HG03342 (cell line): ENCODE data around the gene GPR158.
"Not testable (repeated sequence)": the region's sequence is repeated elsewhere in the genome, so short reads cannot be mapped to it uniquely, and the experiment has no call there.

Source experiments
- ATAC-seq: cut with Tn5 transposase; IDR thresholded peaks from one replicate; pipeline ENCODE4 v1.9.1; 2021; ENCODE audit warnings: mild to moderate bottlenecking, moderate library complexity; ENCODE audit not compliant: unreplicated experiment

Gene GPR158, protein sequence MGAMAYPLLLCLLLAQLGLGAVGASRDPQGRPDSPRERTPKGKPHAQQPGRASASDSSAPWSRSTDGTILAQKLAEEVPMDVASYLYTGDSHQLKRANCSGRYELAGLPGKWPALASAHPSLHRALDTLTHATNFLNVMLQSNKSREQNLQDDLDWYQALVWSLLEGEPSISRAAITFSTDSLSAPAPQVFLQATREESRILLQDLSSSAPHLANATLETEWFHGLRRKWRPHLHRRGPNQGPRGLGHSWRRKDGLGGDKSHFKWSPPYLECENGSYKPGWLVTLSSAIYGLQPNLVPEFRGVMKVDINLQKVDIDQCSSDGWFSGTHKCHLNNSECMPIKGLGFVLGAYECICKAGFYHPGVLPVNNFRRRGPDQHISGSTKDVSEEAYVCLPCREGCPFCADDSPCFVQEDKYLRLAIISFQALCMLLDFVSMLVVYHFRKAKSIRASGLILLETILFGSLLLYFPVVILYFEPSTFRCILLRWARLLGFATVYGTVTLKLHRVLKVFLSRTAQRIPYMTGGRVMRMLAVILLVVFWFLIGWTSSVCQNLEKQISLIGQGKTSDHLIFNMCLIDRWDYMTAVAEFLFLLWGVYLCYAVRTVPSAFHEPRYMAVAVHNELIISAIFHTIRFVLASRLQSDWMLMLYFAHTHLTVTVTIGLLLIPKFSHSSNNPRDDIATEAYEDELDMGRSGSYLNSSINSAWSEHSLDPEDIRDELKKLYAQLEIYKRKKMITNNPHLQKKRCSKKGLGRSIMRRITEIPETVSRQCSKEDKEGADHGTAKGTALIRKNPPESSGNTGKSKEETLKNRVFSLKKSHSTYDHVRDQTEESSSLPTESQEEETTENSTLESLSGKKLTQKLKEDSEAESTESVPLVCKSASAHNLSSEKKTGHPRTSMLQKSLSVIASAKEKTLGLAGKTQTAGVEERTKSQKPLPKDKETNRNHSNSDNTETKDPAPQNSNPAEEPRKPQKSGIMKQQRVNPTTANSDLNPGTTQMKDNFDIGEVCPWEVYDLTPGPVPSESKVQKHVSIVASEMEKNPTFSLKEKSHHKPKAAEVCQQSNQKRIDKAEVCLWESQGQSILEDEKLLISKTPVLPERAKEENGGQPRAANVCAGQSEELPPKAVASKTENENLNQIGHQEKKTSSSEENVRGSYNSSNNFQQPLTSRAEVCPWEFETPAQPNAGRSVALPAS (N-terminal part only)

DNA sequence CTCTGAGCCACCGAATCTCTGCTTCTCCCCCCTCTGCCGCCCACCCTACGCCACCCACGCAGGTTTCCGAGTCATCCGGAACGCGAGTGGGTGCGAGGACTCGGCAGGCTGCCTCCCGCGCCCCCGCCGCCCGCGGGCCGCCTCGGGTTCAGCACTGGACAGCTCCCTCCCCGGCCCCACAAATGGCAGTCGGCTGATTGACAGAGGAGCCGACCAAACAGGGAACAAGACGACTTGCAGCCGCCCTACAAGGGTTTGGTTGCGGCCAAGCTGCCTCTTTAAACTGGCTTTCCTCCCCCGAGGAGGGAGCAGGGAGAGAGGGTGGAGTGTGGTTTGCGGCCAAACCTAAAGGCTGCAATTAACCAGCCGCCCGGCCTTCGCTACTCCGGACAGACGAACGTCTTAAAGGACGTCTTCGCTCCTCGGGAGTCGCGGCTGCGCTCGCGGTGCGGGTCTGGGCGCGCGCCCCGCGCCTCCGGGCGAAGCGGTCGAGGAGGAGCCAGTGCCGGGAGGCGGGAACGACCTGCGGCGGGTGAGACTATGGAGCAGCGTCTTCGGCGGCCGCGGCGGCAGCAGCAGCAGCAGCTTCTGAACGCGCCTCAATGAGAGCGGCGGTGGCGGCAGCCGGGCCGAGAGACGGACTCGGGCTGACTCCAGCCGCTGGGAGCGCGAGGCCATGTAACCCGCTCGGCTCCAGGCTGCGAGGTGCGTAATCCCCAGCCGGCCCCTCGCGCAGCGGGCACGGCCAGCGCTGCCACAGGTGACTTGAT is at the start of gene GPR158:
GPR158 (plus strand) TSS at position 541 of the 770 bp plus-strand sequence. CDS start 420 bp downstream, outside the sequence.
- ATAC-seq: peak; percentile 67

DNA sequence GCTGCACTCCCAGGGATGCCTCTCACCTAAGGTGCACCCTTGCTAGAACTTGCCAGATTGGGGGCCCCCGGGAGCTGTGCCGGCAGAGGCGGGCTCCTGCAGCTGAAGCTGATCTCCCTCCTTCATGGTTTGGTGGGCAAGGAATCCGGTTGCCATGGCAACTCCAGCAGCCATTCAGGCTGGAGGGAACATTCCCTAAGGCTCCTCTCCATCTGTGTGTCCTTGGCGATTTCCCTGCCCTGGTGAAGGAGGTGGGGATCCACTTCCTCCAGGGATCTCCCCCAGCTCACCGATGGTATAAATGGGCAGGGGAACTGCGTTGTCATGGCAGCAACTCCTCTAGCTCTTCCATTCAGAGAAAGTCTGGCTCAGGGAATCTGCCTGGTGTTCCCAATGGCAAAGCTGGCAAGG is 49.6 kb upstream of the GPR158 start:
- ATAC-seq: no peak

DNA sequence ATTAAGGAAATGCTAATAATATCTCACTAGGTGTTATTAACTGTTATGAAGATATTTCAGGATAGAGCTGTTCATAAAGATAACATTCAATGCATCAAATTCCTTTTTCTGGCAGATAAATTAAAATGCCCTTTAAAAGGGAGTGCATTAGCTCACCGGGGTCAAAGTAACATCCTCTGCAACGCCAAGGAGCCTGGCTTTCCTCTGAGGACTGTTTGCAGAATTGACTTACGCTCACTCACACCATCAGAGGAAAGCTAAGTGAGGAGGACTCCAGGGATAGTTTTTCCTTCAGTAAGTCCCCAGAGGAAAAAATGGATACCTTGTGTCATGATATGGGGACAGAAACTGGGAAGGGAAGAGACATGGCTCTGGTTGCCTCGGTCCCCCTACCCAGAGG is 45.2 kb upstream of the GPR158 start:
- no peak for ATAC-seq

DNA sequence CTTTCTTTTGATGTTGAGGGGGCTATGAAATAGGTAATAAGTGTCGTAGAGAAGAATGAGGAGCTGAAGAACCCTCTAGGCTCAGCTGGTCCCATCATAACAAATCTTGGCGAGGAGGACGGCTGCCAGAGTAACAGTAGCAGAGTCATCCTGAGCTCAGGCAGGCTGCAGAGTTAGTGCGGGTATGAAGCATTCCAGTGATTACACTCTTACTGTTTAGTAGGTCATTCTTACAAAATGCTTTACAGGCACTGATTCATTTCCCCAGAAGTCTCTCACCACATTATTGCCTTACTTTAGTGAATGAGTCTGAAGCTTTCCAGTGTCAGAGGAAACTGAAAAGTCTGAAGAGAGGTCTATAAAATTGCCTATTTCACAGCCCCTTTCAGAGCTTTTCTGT is 43.9 kb upstream of the GPR158 start:
- ATAC-seq: no peak

DNA sequence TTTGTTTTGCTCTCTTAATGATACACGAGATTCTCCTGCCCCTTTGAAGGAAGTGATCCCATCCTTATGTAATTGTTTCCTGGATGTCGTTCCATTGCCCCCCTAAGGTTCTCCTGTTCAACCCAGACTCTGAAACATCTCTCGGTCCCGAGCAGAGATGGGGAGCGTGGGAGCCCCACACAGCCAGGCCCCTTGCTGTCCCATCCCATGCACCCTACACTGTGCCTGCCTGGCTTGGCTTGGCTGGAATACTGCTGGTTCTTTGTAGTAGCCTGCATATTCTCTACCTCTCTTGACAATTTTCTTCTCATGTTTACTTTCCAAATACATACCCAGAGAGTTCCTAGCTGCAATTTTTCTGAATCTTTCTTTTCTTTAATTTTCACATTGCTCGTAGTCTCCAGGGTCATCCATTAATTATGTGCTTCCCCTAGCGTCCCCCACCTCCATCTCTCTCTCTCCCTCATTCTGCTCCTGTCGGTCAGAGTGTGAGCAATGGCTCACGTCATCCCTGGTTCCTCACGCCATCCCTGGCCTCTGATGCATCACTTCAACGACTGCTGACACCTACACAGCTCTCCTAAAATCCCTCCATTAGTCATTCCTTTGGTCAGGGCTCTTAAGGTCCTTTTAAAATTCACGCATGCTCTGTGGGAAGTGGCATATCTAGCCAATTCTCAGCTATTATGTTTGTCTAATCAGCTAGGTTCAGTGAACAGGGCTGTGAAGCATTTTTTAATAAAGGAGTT is 32.5 kb upstream of the GPR158 start:
- no peak for ATAC-seq

DNA sequence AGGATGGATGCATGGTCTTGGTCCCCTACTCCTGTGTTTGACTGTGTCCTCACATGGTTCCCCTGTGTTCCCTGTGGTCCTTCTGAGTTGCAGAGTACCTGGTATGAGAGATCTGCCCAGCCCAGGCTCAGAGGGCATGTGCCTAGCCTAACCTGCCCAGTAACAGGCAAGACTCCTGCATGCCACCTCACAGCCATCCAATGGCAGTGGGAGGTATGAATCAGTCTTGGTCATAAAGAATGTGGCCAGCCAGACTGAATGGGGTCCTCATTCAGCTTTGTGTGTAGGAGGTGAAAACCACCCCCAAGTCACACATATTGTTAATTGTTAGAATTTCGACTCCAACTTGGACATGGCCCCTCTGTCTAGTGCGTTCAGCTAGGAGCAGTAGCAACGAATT is 17.2 kb upstream of the GPR158 start:
- ATAC-seq: no peak

DNA sequence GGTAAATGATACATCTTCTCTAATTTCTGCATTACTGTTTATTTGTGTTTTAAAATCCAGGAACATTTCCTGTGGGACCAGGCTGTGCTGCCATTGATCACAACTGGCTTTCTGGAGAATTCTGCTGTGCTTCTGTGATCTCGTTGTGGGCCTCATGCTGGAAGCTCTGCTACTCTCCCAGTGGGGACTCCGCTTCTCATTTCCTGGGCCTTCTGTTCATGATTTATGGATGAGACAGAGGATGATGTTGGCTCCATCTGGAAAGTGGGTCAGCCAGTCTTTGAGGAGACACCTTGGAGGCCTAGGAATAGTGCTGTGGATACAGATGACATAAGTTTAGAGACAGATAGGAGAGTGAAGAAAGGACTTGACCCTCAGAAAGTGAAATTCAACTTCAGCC is 15.2 kb upstream of the GPR158 start:
- no peak for ATAC-seq

DNA sequence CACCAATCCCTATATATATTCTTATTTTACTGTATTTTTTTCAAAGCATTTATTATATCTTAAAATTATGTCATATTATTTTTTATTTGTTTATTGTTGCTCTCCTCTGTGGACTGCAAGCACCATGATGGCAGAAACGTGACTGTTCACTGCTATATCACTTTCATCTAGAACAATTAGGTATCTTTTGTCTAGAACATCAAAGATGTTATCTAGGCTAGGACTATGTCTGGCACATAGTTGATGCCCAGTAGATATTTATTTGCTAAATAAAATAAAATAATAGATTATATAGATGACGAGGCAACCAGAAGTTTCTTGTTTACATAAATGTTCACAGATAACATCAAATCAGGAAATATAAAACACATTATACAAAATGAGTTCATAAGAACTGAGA is 12.4 kb upstream of the GPR158 start:
- ATAC-seq: no peak

DNA sequence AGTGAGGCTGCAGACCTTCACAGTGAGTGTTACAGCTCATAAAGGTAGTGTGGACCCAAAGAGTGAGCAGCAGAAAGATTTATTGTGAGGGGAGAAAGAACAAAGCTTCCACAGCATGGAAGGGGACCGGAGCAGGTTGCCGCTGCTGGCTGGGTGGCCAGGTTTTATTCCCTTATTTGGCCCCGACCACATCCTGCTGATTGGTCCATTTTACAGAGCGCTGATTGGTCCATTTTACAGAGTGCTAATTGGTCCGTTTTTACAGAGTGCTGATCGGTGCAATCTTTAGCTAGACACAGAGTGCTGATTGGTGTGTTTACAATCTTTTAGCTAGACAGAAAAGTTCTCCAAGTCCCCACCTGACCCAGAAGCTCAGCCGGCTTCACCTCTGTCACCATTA is 11.3 kb upstream of the GPR158 start:
- ATAC-seq: not testable (repeated sequence)

DNA sequence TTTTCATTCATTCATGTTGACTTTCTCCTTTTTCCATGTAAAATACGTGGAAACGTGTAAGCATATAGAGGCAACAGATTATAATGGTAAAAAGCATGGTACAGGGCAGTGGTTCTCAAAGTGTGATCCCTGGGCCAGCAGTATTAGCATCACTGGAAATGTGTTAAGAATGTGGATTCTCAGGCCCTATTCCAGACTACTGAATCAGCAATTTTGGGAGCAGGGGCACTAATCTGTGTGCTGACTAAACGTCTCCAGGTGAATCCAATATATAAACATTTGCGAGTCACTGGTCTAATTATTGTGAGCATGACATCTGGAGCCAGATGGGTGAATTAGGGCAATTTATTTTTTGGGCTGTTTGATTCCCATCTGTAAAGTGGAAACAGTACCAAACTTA is 5.1 kb upstream of the GPR158 start:
- ATAC-seq: no peak

DNA sequence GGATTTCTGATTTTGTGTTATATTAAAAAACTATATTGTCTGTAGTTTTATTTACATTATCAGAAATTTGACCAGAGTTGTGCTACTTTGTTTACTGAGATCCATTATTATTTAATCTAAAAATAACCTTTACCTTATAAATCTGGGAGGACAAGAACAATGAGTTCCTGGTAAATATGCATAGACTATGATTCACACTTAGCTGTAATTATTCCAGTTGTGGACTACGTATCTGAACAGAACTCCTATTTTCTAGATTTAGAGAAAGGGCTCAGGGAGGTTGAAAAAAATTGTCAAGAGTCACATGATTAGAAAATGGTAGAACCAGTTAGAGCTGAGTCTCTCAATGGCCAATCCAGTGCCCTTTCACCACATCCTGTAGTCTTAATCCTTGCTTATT is 4.2 kb upstream of the GPR158 start:
- no peak for ATAC-seq

DNA sequence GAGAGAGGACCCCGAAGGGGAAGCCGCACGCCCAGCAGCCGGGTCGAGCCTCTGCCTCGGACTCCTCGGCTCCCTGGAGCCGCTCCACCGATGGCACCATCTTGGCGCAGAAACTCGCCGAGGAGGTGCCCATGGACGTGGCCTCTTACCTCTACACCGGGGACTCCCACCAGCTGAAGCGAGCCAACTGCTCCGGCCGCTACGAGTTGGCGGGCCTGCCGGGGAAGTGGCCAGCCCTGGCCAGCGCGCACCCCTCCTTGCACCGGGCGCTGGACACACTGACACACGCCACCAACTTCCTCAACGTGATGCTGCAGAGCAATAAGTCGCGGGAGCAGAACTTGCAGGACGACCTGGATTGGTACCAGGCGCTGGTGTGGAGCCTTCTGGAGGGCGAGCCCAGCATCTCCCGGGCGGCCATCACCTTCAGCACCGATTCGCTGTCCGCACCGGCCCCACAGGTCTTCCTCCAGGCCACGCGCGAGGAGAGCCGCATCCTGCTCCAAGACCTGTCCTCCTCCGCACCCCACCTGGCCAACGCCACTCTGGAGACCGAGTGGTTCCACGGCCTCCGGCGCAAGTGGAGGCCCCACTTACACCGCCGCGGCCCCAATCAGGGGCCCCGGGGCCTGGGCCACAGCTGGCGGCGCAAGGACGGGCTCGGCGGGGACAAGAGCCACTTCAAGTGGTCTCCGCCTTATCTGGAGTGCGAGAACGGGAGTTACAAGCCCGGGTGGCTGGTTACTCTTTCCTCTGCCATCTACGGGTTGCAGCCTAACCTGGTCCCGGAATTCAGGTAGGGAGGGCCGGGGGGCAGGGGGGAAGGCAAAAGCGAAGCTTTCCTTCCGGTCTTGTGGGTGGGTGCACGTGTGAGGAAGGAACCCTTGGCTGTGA is 973 bp downstream of the GPR158 start:
- ATAC-seq: no peak

DNA sequence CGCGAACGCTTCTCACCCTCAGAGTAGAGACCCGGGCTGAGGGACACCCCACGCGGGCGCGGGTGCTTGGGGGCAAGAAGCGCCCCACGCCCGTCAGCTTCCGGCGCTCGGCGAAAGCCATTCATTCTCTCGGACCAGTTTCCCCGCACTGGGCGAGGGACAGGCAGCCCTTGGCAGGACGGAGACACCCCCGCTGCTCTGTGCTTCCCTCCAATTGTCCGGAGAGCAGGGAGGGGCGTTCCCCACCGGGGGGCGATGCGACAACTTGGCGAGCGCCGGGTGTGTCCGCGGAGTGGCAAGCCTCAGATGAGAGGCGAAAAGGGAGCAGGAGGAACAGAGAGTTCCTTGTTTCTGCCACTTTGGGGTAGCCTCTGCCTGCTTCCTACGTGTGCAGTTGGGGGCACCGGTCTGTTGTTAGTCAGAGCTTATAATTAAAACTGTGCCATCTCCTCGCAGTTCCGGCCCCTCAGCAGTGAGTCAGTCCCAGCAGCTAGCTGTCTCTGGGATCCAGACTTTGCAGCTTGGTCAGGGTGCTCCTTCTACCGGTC is 1.7 kb downstream of the GPR158 start:
- no peak for ATAC-seq

DNA sequence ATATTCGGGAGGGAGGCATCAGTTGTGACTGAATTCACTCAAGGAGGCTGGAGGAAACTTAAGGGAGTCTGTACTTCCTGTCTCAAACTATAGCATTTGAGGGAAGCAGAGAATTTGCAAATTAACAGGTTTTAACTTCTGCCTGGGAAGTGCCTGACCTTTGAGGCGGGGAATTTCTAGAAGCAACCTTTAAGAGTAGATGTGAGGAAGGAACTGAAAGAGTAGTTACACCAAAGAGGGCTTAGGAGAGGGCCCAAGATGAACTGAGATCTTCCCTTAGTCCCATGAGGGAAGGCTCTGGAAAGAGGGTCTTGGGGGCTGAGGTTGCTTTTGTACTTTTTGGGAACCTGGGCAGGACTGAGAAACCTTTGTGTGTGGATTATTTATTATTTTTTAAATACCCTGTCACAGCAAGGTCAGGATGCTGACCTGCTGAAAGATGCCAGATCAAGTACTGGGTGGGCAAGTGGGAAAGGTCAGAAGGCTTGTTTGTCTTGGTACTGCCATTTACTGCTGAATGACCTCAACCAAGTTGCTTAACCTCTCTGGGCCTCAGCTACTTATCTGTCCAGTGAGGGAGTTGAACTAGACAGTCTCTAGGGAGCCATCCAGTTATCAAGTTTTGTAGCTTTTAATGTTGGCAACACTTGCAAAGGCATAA is 2.4 kb downstream of the GPR158 start:
- no peak for ATAC-seq

DNA sequence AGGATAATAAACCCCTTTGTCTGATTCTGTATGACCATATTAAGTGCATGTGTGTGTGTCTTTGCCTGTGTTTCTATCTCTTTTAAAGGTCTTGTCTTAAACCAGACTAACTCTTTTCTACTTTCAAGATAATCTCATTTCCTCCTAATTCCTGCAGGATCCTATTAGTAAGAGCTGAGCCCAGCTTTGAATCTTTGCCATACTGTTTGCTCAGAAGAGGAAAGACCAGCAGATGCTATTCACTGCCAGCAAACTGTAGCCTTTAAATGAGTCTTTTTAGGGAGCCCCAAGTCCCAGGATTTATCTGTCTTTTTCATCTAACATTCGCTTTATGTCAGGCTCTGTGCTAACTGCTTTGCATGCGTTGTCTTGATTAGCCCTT is 2.9 kb downstream of the GPR158 start:
- no peak for ATAC-seq

DNA sequence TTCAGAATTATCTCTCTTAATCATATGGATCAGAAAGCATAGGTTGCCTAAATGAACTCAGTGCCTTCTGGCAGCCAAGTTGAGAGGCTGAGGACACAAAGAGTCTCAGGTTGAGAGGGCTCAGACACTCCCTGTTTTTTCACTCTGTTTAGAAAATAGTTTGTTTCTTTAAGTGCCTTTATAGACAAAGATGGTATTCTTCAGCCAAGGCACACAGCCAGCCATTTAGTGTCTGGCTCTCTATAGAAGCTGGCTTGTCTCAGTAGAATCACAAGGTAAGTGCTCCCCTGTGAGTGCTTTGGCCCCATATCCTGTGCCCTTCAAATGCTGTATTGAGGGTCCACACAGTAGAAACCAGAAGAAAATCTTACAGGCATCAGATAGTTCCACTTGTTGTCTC is 3.6 kb downstream of the GPR158 start:
- ATAC-seq: no peak

DNA sequence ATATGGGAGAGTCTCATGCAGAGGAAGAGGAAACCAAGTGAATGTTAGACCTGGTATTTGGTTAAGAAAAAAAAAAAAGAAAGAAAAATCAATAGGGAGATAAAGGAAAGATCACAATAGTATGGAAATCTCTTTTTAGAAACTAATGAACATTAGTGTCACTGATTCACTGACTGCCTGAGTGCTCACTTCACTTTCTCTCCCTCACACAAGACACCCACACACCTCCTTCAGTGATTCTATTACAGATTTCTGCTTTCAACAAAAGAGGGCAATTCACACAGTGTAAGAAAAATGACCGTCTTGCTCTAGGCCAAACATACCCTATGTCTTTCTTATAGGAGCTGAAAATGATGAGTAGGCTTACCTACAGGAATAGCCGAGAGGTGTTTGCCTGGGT is 6.0 kb downstream of the GPR158 start:
- ATAC-seq: no peak

DNA sequence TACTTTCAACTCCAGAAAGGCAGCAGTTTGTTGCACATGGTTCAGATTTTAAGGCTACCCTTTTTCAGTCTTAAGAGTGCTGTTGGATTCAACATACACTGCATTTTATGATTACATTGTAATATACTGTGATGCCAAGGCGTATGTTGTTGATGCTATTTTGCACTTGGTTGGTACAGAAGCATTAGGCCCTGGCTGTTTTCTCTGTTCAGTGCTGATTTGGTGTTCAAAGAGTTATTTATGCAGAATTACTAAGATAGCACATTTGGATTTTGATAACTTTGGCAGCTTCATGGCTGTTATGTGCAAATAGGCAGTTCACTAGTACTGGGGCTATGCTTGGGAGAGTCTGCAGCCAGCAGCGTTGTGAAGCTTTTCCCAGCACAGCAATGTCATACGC is 7.8 kb downstream of the GPR158 start:
- no peak for ATAC-seq
